ENCODE data around the gene CENPU. TPM values are rescaled to one million over a fixed set of nuclear protein-coding genes. Genes with fewer than 3 reads are reported as not detected.

The CENPU gene
- total RNA-seq, 1 donor: 16.8 TPM

GRCh38 chr4:184752496-184753275 is 18.8 kb upstream of the CENPU start:
- H3K4me3 ChIP-seq (ENCODE audit: low read depth, low read length): no peak overlapping the region
- DNase-seq (ENCODE audit: low read depth): no peak
- TF ChIP-seq CTCF (IDR thresholded peaks at IDR 0.05; ENCODE audit: insufficient read depth, low read depth, low read length): no peak

GRCh38 chr4:184751585-184751956 is 17.7 kb upstream of the CENPU start:
- H3K4me3 ChIP-seq (ENCODE audit: low read depth, low read length): no peak overlapping the region
- no peak for TF ChIP-seq CTCF (IDR thresholded peaks at IDR 0.05; ENCODE audit: insufficient read depth, low read depth, low read length)
- no peak for DNase-seq (ENCODE audit: low read depth)

- peak; percentile 57 for DNase-seq (ENCODE audit: low read depth)
- no peak overlapping the region for H3K4me3 ChIP-seq (ENCODE audit: low read depth, low read length)
Measured at GRCh38 chr4:184750926-184751584, 17.2 kb upstream of the CENPU start.

GRCh38 chr4:184748251-184748652 is 14.4 kb upstream of the CENPU start:
- DNase-seq (ENCODE audit: low read depth): no peak
- H3K4me3 ChIP-seq (ENCODE audit: low read depth, low read length): no peak overlapping the region
- TF ChIP-seq CTCF (IDR thresholded peaks at IDR 0.05; ENCODE audit: insufficient read depth, low read depth, low read length): no peak

More at GRCh38 chr4:184750926-184751584, 17.2 kb upstream of the CENPU start:
- no peak for TF ChIP-seq CTCF (IDR thresholded peaks at IDR 0.05; ENCODE audit: insufficient read depth, low read depth, low read length)

GRCh38 chr4:184747034-184747830 is 13.3 kb upstream of the CENPU start:
- no peak overlapping the region for H3K4me3 ChIP-seq (ENCODE audit: low read depth, low read length)
- TF ChIP-seq CTCF (IDR thresholded peaks at IDR 0.05; ENCODE audit: insufficient read depth, low read depth, low read length): no peak
- no peak for DNase-seq (ENCODE audit: low read depth)

GRCh38 chr4:184745831-184746795 is 12.2 kb upstream of the CENPU start:
- peak; percentile 84 for TF ChIP-seq CTCF (IDR thresholded peaks at IDR 0.05; ENCODE audit: insufficient read depth, low read depth, low read length)
- peak; percentile 89 for DNase-seq (ENCODE audit: low read depth)
- no peak overlapping the region for H3K4me3 ChIP-seq (ENCODE audit: low read depth, low read length)
